Measurements from ENCODE around the gene PRKAR2A. TPM values are rescaled to one million over a fixed set of nuclear protein-coding genes. Genes with fewer than 3 reads are reported as not detected.

The PRKAR2A gene
- total and polyA plus RNA-seq, 2 experiments from 2014 or later, result 13.5 to 30.2 TPM

GRCh38 chr3:48738144-48738536 is 109.5 kb downstream of the PRKAR2A start:
- DNase-seq (ENCODE audit: low spot score) (no peak), ATAC-seq (no peak)
- Mint-ChIP-seq H3K4me1 (no peaks in the 10 kb centered on the region), H3K9me3 (peaks cover 14% of the 10 kb centered on the region), H3K4me3 (no peak overlapping the region), H3K27ac (no peak overlapping the region), H3K27me3 (ENCODE audit: insufficient read depth, low read depth, poor library complexity) (peaks cover 9% of the 10 kb centered on the region), H3K36me3 (ENCODE audit: low read depth) (no peaks in the 10 kb centered on the region)
- TF ChIP-seq ZNF331 (CRISPR knock-in tag; IDR thresholded peaks at IDR 0.05; ENCODE audit: low read depth) (no peak), STAT1 (IDR thresholded peaks at IDR 0.05; ENCODE audit: unreplicated experiment) (no peak), JUNB (IDR thresholded peaks at IDR 0.05; ENCODE audit: unreplicated experiment) (no peak), REST (IDR thresholded peaks at IDR 0.05; ENCODE audit: unreplicated experiment) (no peak), EZH2 (IDR thresholded peaks at IDR 0.05; ENCODE audit: low read depth, unreplicated experiment) (no peak), CREB1 (CRISPR knock-in tag; IDR thresholded peaks at IDR 0.05; ENCODE audit: low read depth) (no peak), CTCF (conservative IDR thresholded peaks at IDR 0.05; ENCODE audit: low read depth in 2 of 2) (no peak), ETS1 (IDR thresholded peaks at IDR 0.05) (no peak), EZH2phosphoT487 (IDR thresholded peaks at IDR 0.05; ENCODE audit: unreplicated experiment) (no peak), NANOG (IDR thresholded peaks at IDR 0.05; ENCODE audit: borderline replicate concordance) (no peak), ZNF462 (CRISPR knock-in tag; IDR thresholded peaks at IDR 0.05) (no peak), POLR2AphosphoS5 (IDR thresholded peaks at IDR 0.05; ENCODE audit: low read depth) (no peak)
- no peaks in the 10 kb centered on the region for H3K9me2 ChIP-seq (ENCODE audit: insufficient read depth)
- H3K27ac ChIP-seq (ENCODE audit: low read depth), result no peak overlapping the region
- H4K20me1 ChIP-seq (replicated peaks; ENCODE audit: insufficient read depth), result no peaks in the 10 kb centered on the region
- H3K27me3 ChIP-seq (ENCODE audit: insufficient read depth), result no peaks in the 10 kb centered on the region
- H3K4me1 ChIP-seq (ENCODE audit: insufficient read depth), result no peaks in the 10 kb centered on the region
- H2AFZ ChIP-seq, result no peak overlapping the region
- H3K79me2 ChIP-seq (replicated peaks; ENCODE audit: insufficient read depth), result no peaks in the 10 kb centered on the region
- no peak overlapping the region for H3K4me2 ChIP-seq
- no peak overlapping the region for H3K4me3 ChIP-seq
- H3F3A ChIP-seq (replicated peaks; ENCODE audit: low read depth), result no peaks in the 10 kb centered on the region
- H3K36me3 ChIP-seq (ENCODE audit: insufficient read depth), result no peaks in the 10 kb centered on the region
